Measurements from ENCODE around the gene CERCAM.

- TF ChIP-seq EZH2 (IDR thresholded peaks at IDR 0.05) (no peak), POLR2AphosphoS5 (IDR thresholded peaks at IDR 0.05; ENCODE audit: borderline replicate concordance, low read depth, low read length) (no peak), FOXP2 (optimal IDR thresholded peaks at IDR 0.05; ENCODE audit: control extremely low read depth, extremely low read length, insufficient read depth) (no peak)
Measured at GRCh38 chr9:128406848-128407391, 13.7 kb upstream of the CERCAM start.

All from SK-N-MC (cell line).